Hepatocyte (in vitro differentiated cells): ENCODE data around the gene FZD8.

Experiments used
- EZH2 ChIP-seq: fragments of 200-600 bp; sonication (generic); IDR thresholded peaks from 2 replicates; pipeline ENCODE4 v1.6.1; 2016; ENCODE audit warnings: antibody characterized with exemption, mild to moderate bottlenecking, borderline replicate concordance
- EZH2phosphoT487 ChIP-seq: fragments of 200-600 bp; sonication (generic); IDR thresholded peaks from one replicate; pipeline ENCODE4 v1.6.1; 2018; ENCODE audit warnings: antibody characterized with exemption, mild to moderate bottlenecking, low read depth, moderate library complexity; ENCODE audit not compliant: unreplicated experiment, severe bottlenecking
- TF ChIP-seq, protein P1 (sequence below): fragments of 200-600 bp; sonication (generic); IDR thresholded peaks from 2 replicates; pipeline ENCODE4 v1.5.1; 2016; ENCODE audit warnings: antibody characterized with exemption, mild to moderate bottlenecking; ENCODE audit not compliant: poor library complexity

DNA sequence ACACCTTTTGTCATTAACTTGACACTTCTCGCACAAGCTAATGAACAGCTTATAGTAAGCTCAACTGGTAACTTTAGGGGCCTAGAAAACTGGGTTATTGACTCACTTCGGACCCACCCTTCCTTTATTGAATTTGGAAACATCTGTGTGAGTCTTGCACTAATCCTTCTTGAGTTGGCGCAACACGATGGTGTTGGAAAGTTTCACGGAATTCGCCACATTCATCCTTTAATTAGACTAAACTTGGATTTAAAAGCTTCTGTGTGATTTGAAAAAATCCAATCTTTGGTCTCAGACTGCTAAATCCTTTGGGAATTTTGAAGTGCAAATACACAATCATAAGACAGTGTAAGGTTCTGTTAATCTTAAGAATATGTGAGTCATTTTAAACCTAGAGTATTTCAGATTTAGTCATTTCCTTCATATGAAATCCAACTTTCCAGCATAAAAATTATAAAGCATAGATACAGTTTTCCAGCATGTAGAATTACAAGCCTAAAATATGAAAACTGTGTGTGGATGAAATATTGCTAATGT is 15.1 kb downstream of the FZD8 start:
- TF ChIP-seq, protein P1, sequence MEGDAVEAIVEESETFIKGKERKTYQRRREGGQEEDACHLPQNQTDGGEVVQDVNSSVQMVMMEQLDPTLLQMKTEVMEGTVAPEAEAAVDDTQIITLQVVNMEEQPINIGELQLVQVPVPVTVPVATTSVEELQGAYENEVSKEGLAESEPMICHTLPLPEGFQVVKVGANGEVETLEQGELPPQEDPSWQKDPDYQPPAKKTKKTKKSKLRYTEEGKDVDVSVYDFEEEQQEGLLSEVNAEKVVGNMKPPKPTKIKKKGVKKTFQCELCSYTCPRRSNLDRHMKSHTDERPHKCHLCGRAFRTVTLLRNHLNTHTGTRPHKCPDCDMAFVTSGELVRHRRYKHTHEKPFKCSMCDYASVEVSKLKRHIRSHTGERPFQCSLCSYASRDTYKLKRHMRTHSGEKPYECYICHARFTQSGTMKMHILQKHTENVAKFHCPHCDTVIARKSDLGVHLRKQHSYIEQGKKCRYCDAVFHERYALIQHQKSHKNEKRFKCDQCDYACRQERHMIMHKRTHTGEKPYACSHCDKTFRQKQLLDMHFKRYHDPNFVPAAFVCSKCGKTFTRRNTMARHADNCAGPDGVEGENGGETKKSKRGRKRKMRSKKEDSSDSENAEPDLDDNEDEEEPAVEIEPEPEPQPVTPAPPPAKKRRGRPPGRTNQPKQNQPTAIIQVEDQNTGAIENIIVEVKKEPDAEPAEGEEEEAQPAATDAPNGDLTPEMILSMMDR = no peak
- TF ChIP-seq EZH2phosphoT487 (no peak), EZH2 (no peak)
